ENCODE measurements around the gene SNX30.

DNA sequence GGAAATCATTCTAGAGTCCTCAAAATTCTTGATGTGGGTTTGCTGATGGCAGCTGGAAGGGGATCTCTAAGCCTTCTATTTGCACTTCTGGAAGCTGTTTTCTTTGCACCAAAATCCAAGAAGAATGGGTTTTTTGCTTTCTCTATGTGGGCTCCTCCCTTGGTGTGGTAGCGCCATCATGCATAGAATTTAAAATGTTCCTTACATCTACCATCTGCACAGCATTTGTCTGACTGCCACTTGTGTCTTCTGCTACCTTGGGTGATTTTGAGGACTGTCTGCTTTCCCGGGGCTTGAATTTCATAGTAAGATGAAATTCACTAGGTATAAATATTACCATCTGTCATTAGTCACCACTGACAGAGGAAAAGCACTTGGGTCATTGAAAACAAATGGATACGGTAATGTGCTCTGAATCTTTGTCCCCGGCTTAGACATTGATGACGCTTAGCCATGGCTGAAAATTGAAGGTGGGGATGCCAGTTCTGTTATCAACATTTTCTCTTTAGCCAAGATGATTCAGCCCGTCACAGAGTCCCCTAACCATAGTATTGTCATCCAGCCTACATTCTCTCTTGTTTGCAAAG, 30.0 kb downstream of the SNX30 start:
- no peak for TF ChIP-seq EZH2 (IDR thresholded peaks at IDR 0.05; ENCODE audit: borderline replicate concordance)
- TF ChIP-seq, protein P1, sequence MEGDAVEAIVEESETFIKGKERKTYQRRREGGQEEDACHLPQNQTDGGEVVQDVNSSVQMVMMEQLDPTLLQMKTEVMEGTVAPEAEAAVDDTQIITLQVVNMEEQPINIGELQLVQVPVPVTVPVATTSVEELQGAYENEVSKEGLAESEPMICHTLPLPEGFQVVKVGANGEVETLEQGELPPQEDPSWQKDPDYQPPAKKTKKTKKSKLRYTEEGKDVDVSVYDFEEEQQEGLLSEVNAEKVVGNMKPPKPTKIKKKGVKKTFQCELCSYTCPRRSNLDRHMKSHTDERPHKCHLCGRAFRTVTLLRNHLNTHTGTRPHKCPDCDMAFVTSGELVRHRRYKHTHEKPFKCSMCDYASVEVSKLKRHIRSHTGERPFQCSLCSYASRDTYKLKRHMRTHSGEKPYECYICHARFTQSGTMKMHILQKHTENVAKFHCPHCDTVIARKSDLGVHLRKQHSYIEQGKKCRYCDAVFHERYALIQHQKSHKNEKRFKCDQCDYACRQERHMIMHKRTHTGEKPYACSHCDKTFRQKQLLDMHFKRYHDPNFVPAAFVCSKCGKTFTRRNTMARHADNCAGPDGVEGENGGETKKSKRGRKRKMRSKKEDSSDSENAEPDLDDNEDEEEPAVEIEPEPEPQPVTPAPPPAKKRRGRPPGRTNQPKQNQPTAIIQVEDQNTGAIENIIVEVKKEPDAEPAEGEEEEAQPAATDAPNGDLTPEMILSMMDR (IDR thresholded peaks at IDR 0.05; ENCODE audit: poor library complexity): no peak

Data from hepatocyte (in vitro differentiated cells).